GM12878 (cell line): Measurements from ENCODE around the gene PRKN. TPM values are rescaled to one million over a fixed set of nuclear protein-coding genes. Genes with fewer than 3 reads are reported as not detected.

Experiments used
- ATAC-seq: fragments of 200-7000 bp; cut with Tn5 transposase; 3 replicates; pipeline ENCODE4 v1.9.1; 2020; ENCODE audit warnings: mild to moderate bottlenecking, moderate library complexity
- BruUV-seq: library from RNA; stranded (reverse); fragments of 400-500 nt; replicated peaks from 2 replicates; lab custom pipeline; 2021; lab: Mats Ljungman, UMichigan
- CTCF ChIA-PET: fragments of 300-600 bp; sonication (Branson Sonifier 250); formaldehyde crosslinking; extraction: SDS; loops from one replicate; lab custom pipeline; 2021; ENCODE audit warnings: inconsistent platforms; lab: Yijun Ruan, JAX
- POLR2A ChIA-PET: fragments of 350-600 bp; formaldehyde crosslinking; extraction: SDS; loops from one replicate; lab custom pipeline; 2021; ENCODE audit warnings: inconsistent platforms; lab: Charles Lee
- RAD21 ChIA-PET: fragments of 300-600 bp; sonication (Branson Sonifier 250); formaldehyde crosslinking; loops from one replicate; lab custom pipeline; 2023; ENCODE audit warnings: antibody characterized with exemption; ENCODE audit not compliant: unreplicated experiment; lab: Charles Lee
- SMC1A ChIA-PET: fragments of 300-600 bp; sonication (Branson Sonifier 250); formaldehyde crosslinking; loops from one replicate; lab custom pipeline; 2023; ENCODE audit not compliant: unreplicated experiment, uncharacterized antibody; lab: Charles Lee
- DNase-seq: peaks from one replicate; pipeline ENCODE4 v3.0.0-alpha.2; 2011; ENCODE audit warnings: low read depth, low spot score
- FAIRE-seq: peaks from 3 replicates; lab custom pipeline; 2011; peaks lifted over from hg19 to GRCh38; lab: Jason Lieb, UNC
- H2AFZ ChIP-seq: 2 replicates; pipeline ENCODE4 v1.6.0; 2011; ENCODE audit warnings: low read depth, low read length, control low read depth; ENCODE audit not compliant: control insufficient read depth
- H3K27ac ChIP-seq: 2 replicates; pipeline ENCODE4 v1.5.1; 2011; ENCODE audit warnings: control low read depth; ENCODE audit not compliant: control insufficient read depth, insufficient read depth
- H3K27me3 ChIP-seq, 2 experiments: replicated peaks in 1 of 2; 2 replicates each; pipeline versions ENCODE4 v1.6.0 to v1.6.1; 2011; ENCODE audit warnings: low read length in 1 of 2; ENCODE audit not compliant: control insufficient read depth in 2 of 2, insufficient read depth in 2 of 2
- H3K36me3 ChIP-seq, 2 experiments: 2 replicates each; pipeline ENCODE4 v1.5.1; 2011; ENCODE audit warnings: low read length in 1 of 2; ENCODE audit not compliant: control insufficient read depth in 2 of 2, insufficient read depth in 2 of 2
- H3K4me1 ChIP-seq: 2 replicates; pipeline ENCODE4 v1.6.1; 2011; ENCODE audit warnings: mild to moderate bottlenecking, low read length, moderate library complexity, mixed read lengths; ENCODE audit not compliant: control insufficient read depth, insufficient read depth
- H3K4me2 ChIP-seq: 2 replicates; pipeline ENCODE4 v1.6.0; 2011; ENCODE audit warnings: control low read depth; ENCODE audit not compliant: control insufficient read depth, insufficient read depth
- H3K4me3 ChIP-seq: fragments of 200-600 bp; sonication (generic); 2 replicates; pipeline ENCODE4 v1.5.1; 2016
- H3K79me2 ChIP-seq: 2 replicates; pipeline ENCODE4 v1.6.0; 2011; ENCODE audit warnings: low read length; ENCODE audit not compliant: control insufficient read depth, insufficient read depth
- H3K9ac ChIP-seq: 2 replicates; pipeline ENCODE4 v1.8.0; 2011; ENCODE audit warnings: low read length, control low read depth, mixed read lengths; ENCODE audit not compliant: control insufficient read depth, insufficient read depth
- H3K9me3 ChIP-seq: replicated peaks from 3 replicates; pipeline ENCODE4 v1.5.1; 2011; ENCODE audit warnings: mild to moderate bottlenecking, low read length; ENCODE audit not compliant: control insufficient read depth, insufficient read depth
- H4K20me1 ChIP-seq: 2 replicates; pipeline ENCODE4 v1.6.0; 2011; ENCODE audit not compliant: control insufficient read depth, insufficient read depth
- BRCA1 ChIP-seq: IDR thresholded peaks from 2 replicates; pipeline ENCODE4 v1.6.1; 2011; ENCODE audit warnings: low read depth, low read length, improper control_type of control experiment
- IRF3 ChIP-seq: fragments of 450-650 bp; IDR thresholded peaks from 2 replicates; pipeline ENCODE4 v1.6.1; 2014; ENCODE audit warnings: mild to moderate bottlenecking
- POLR2AphosphoS2 ChIP-seq: IDR thresholded peaks from 2 replicates; pipeline ENCODE4 v1.6.1; 2011; ENCODE audit warnings: low read depth, mild to moderate bottlenecking, low read length, improper control_type of control experiment, moderate library complexity
- RAD21 ChIP-seq: IDR thresholded peaks from 2 replicates; pipeline ENCODE4 v1.6.1; 2011; ENCODE audit warnings: mild to moderate bottlenecking, low read depth, low read length, moderate library complexity; ENCODE audit not compliant: insufficient read depth
- SMAD5 ChIP-seq: IDR thresholded peaks from 2 replicates; pipeline ENCODE4 v1.6.1; 2016; ENCODE audit warnings: antibody characterized with exemption, low read depth
- ZSCAN29 ChIP-seq: fragments of 450-650 bp; IDR thresholded peaks from 2 replicates; pipeline ENCODE4 v1.6.1; 2017; ENCODE audit warnings: mild to moderate bottlenecking, moderate library complexity
- WGBS: methylation state at CpG from one replicate; pipeline ENCODE4 v1.1.6; 2016; ENCODE audit warnings: low lambda C conversion rate; ENCODE audit not compliant: insufficient replicate concordance, insufficient coverage; ENCODE audit errors: missing lambda C conversion rate; 5-methylcytosine and 5-hydroxymethylcytosine counted together
- in situ Hi-C: fragments of 300-500 bp; cut with MboI; formaldehyde crosslinking; loops from 9 replicates; pipeline ENCODE4 v1.14.3; 2018; ENCODE audit warnings: mixed read lengths
- intact Hi-C: fragments of 100-400 bp; cut with micrococcal nuclease; formaldehyde crosslinking; loops from one replicate; pipeline ENCODE4 v1.14.2; 2022; ENCODE audit not compliant: unreplicated experiment
- polyA plus RNA-seq, 11 experiments: library from polyadenylated mRNA; depleted of rRNA in 4 of 11; unstranded in 6 of 11; stranded (reverse) in 5 of 11; fragments of >200 nt; fragmentation: Nextera tagmentation in 4 of 11; fragmentation: Illumina TruSeq in 1 of 11; extraction: Ambion mirVana in 4 of 11; extraction: Trizol in 1 of 11; gene quantifications; 1 replicate in 1 of 11; 2 replicates in 10 of 11; pipeline versions ENCODE4 v1.2.1 to v1.2.3, GENCODE V29; 2011 to 2016; ENCODE audit warnings: inconsistent platforms in 2 of 11, missing spikeins in 2 of 11, low read depth in 1 of 11
- total RNA-seq, 4 experiments: library from RNA; depleted of rRNA in 3 of 4; stranded (reverse); fragments of >200 nt in 3 of 4; fragmentation: Illumina TruSeq in 1 of 4; extraction: Trizol in 1 of 4; gene quantifications; 2 replicates each; pipeline versions ENCODE4 v1.2.1 to v1.2.3, GENCODE V29; 2013 to 2021

The PRKN gene
- total and polyA plus RNA-seq, 10 of the 15 experiments (the other 5 are each of a cell fraction or from before 2014, with no cell fraction given), result 0.06 to 0.09 TPM; not detected in 8

GRCh38 chr6:161366301-161366923 is 1361.2 kb downstream of the PRKN start:
- CTCF ChIA-PET, result interaction anchor here (1.1 to 12.2 kb wide), 2 partner anchors 435 to 441 kb away, joined by 3 to 334 read pairs; no protein-coding TSS in a partner anchor
- peaks cover 2% of the 10 kb centered on the region; the same call in 1 of the 3 replicates for H3K9me3 ChIP-seq
- no peaks in the 10 kb centered on the region for H3K79me2 ChIP-seq
- DNase-seq, result no peak
- ATAC-seq, result no peak
- POLR2A ChIA-PET, result no interaction called here
- no peak for FAIRE-seq
- no peak overlapping the region for H3K4me3 ChIP-seq
- H4K20me1 ChIP-seq, result no peaks in the 10 kb centered on the region
- H2AFZ ChIP-seq, result no peak overlapping the region
- intact Hi-C loops, result no loop called here
- H3K9ac ChIP-seq, result no peak overlapping the region
- SMC1A ChIA-PET, result interaction anchor here (11.5 kb wide), 1 partner anchor 438 kb away, joined by 209 read pairs; no protein-coding TSS in a partner anchor
- no peak overlapping the region for H3K4me2 ChIP-seq
- in situ Hi-C loops, result loop anchor here (25.0 kb wide), 1 partner anchor 229 kb away; no protein-coding TSS in a partner anchor
- no peak for TF ChIP-seq SMAD5
- no peak for TF ChIP-seq RAD21
- no peak for TF ChIP-seq POLR2AphosphoS2
- no peak for TF ChIP-seq ZSCAN29
- no peak for TF ChIP-seq BRCA1
- TF ChIP-seq IRF3, result no peak
- RAD21 ChIA-PET, result interaction anchor here (9.2 kb wide), 1 partner anchor 434 kb away, joined by 162 read pairs; no protein-coding TSS in a partner anchor
- H3K36me3 ChIP-seq, result no peaks in the 10 kb centered on the region
- no TSS peak for BruUV-seq
- WGBS, result 61% methylated on average over 11 of the region's 11 CpGs
- no peaks in the 10 kb centered on the region for H3K27me3 ChIP-seq
- H3K4me1 ChIP-seq, result no peaks in the 10 kb centered on the region
- H3K27ac ChIP-seq, result no peak overlapping the region
